ENCODE data around the gene AATK. TPM values are rescaled to one million over a fixed set of nuclear protein-coding genes. Genes with fewer than 3 reads are reported as not detected.

AATK gene
- total and polyA plus RNA-seq, 9 of the 15 experiments (the other 6 are each of a cell fraction or from before 2014, with no cell fraction given) = 0.11 to 0.55 (median 0.38) TPM; not detected in 5

DNA sequence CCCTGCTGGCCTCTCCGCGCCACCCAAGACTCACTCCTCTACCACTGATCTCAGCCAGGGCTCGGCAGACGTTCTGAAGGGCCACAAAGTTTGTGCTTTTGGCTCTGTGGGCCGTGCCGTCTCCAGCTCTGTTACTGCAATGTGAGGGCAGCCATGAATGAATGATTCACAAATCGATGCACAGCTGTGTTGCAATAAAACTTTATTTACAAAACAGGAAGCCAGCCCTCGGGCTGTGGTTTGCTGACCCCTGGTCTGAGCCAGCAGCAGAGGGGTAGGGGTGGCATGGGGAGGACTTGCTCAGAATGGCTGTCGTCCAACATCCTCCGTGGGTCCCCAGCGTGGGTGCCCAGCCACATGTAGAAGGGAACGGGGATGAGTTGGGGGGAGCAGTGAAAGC is 63.7 kb downstream of the AATK start:
- Histone ChIP-seq H3K4me3 (no peak overlapping the region), H3K9me3 (replicated peaks; ENCODE audit: control insufficient read depth, insufficient read depth, low read depth, low read length) (no peaks in the 10 kb centered on the region), H3K36me3 (ENCODE audit: control insufficient read depth, insufficient read depth, low read length) (peaks cover 44% of the 10 kb centered on the region; the same call in 2 of the 3 replicates), H2AFZ (ENCODE audit: low read depth, low read length) (no peak overlapping the region), H3K9me1 (ENCODE audit: control insufficient read depth, insufficient read depth, low read length) (no peaks in the 10 kb centered on the region), H4K20me1 (replicated peaks; ENCODE audit: control insufficient read depth, insufficient read depth, low read length) (no peaks in the 10 kb centered on the region), H3K4me1 (replicated peaks in 1 of 2; ENCODE audit: control insufficient read depth in 2 of 2, insufficient read depth in 2 of 2, low read length in 2 of 2) (peaks cover 14 to 87% of the 10 kb centered on the region in 2 experiments), H3K27ac (ENCODE audit: extremely low read depth, low read depth, low read length) (no peak overlapping the region), H3K4me2 (ENCODE audit: insufficient read depth, low read length) (no peak overlapping the region), H3K79me2 (ENCODE audit: control insufficient read depth, insufficient read depth, low read length) (no peaks in the 10 kb centered on the region), H3K9ac (ENCODE audit: insufficient read depth in 1 of 2, low read depth in 2 of 2, low read length in 2 of 2) (no peak overlapping the region; a peak in 1 of 4 replicates), H3K27me3 (ENCODE audit: control insufficient read depth in 2 of 2, insufficient read depth in 2 of 2, low read length in 2 of 2) (no peaks in the 10 kb centered on the region)
- BruUV-seq (replicated peaks) = no TSS peak
- DNase-seq (ENCODE audit: extremely low read depth in 1 of 4, low spot score in 3 of 4) (no peak), FAIRE-seq (no peak), ATAC-seq (no peak)
- 71% methylated on average over 12 of the region's 12 CpGs for WGBS (ENCODE audit: insufficient coverage, low coverage, missing lambda C conversion rate)
- in situ Hi-C loops (cut with MboI) = no loop called here
- TF ChIP-seq ZNF561 (CRISPR knock-in tag; conservative IDR thresholded peaks at IDR 0.05) = no peak
- no peak for TF ChIP-seq ZSCAN29 (IDR thresholded peaks at IDR 0.05)
- no peak for TF ChIP-seq SAP30 (IDR thresholded peaks at IDR 0.05; ENCODE audit: borderline replicate concordance, insufficient read depth, low read depth, low read length, poor library complexity, severe bottlenecking)
- no peak for TF ChIP-seq RBM17 (IDR thresholded peaks at IDR 0.05; ENCODE audit: borderline replicate concordance, low read depth, low read length)
- no peak for TF ChIP-seq ARHGAP35 (IDR thresholded peaks at IDR 0.05; ENCODE audit: partially characterized antibody)
- TF ChIP-seq ZSCAN32 (CRISPR knock-in tag; IDR thresholded peaks at IDR 0.05) = no peak
- TF ChIP-seq, protein P1, sequence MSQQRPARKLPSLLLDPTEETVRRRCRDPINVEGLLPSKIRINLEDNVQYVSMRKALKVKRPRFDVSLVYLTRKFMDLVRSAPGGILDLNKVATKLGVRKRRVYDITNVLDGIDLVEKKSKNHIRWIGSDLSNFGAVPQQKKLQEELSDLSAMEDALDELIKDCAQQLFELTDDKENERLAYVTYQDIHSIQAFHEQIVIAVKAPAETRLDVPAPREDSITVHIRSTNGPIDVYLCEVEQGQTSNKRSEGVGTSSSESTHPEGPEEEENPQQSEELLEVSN (IDR thresholded peaks at IDR 0.05; ENCODE audit: borderline replicate concordance in 1 of 2, extremely low read depth in 1 of 2, insufficient read depth in 1 of 2, insufficient read length in 1 of 2, low read depth in 1 of 2, low read length in 1 of 2, poor library complexity in 1 of 2, severe bottlenecking in 1 of 2) = no peak
- TF ChIP-seq ZNF24 (IDR thresholded peaks at IDR 0.05) = peak; percentile 48; the same call in 1 of the 2 replicates
- no peak for TF ChIP-seq CBFB (CRISPR knock-in tag; IDR thresholded peaks at IDR 0.05)
- TF ChIP-seq BCOR (IDR thresholded peaks at IDR 0.05) = no peak
- TF ChIP-seq, protein P2, sequence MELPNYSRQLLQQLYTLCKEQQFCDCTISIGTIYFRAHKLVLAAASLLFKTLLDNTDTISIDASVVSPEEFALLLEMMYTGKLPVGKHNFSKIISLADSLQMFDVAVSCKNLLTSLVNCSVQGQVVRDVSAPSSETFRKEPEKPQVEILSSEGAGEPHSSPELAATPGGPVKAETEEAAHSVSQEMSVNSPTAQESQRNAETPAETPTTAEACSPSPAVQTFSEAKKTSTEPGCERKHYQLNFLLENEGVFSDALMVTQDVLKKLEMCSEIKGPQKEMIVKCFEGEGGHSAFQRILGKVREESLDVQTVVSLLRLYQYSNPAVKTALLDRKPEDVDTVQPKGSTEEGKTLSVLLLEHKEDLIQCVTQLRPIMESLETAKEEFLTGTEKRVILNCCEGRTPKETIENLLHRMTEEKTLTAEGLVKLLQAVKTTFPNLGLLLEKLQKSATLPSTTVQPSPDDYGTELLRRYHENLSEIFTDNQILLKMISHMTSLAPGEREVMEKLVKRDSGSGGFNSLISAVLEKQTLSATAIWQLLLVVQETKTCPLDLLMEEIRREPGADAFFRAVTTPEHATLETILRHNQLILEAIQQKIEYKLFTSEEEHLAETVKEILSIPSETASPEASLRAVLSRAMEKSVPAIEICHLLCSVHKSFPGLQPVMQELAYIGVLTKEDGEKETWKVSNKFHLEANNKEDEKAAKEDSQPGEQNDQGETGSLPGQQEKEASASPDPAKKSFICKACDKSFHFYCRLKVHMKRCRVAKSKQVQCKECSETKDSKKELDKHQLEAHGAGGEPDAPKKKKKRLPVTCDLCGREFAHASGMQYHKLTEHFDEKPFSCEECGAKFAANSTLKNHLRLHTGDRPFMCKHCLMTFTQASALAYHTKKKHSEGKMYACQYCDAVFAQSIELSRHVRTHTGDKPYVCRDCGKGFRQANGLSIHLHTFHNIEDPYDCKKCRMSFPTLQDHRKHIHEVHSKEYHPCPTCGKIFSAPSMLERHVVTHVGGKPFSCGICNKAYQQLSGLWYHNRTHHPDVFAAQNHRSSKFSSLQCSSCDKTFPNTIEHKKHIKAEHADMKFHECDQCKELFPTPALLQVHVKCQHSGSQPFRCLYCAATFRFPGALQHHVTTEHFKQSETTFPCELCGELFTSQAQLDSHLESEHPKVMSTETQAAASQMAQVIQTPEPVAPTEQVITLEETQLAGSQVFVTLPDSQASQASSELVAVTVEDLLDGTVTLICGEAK (IDR thresholded peaks at IDR 0.05) = peak; percentile 87
- TF ChIP-seq, protein P2 (CRISPR knock-in tag; IDR thresholded peaks at IDR 0.05) = peak; percentile 80
- TF ChIP-seq ZNF324 (CRISPR knock-in tag; IDR thresholded peaks at IDR 0.05) = no peak
- no peak for TF ChIP-seq RAD51 (IDR thresholded peaks at IDR 0.05; ENCODE audit: borderline replicate concordance, low read depth)
- intact Hi-C loops (cut with micrococcal nuclease) = no loop called here
- ChIA-PET POLR2A (interaction anchor here (0.6 to 1.3 kb wide), 3 partner anchors 26 to 151 kb away, joined by 3 to 4 read pairs (median 4); no protein-coding TSS in a partner anchor), CTCF (ENCODE audit: low intra/inter-chr PET ratio) (interaction anchor here (0.7 to 3.3 kb wide), 9 partner anchors 78 to 499 kb away, joined by 3 to 64 read pairs (median 4); partner anchors contain the start of gene CHMP6)
